T-cell (primary cell): ENCODE measurements around the gene CTNNB1. TPM values are rescaled to one million over a fixed set of nuclear protein-coding genes. Genes with fewer than 3 reads are reported as not detected.

ENCODE experiments used
- ATAC-seq, 4 experiments: fragments of 200-7000 bp in 3 of 4; fragments of 150-1000 bp in 1 of 4; cut with Tn5 transposase; replicated peaks in 1 of 4; 1 replicate in 3 of 4; 2 replicates in 1 of 4; pipeline ENCODE4 v1.10.0; 2021; ENCODE audit warnings: moderate library complexity in 3 of 4, mild to moderate bottlenecking in 2 of 4, moderate number of reproducible peaks in 1 of 4
- CTCF ChIA-PET, 2 donors: fragments of 300-600 bp; sonication (Branson Sonifier 250); formaldehyde crosslinking; loops; one replicate each; lab custom pipeline; 2022; ENCODE audit warnings: antibody characterized with exemption in 2 of 2; lab: Charles Lee
- POLR2A ChIA-PET, 2 donors: fragments of 300-600 bp; sonication (Branson Sonifier 250); formaldehyde crosslinking; loops; one replicate each; lab custom pipeline; 2022; ENCODE audit warnings: antibody characterized with exemption in 2 of 2; lab: Charles Lee
- DNase-seq, 35 experiments: peaks; one replicate each; pipeline versions ENCODE4 v3.0.0 to v3.0.0-alpha.2; 2013 to 2023
- H3K27ac ChIP-seq: one replicate; pipeline ENCODE4 v1.5.1; 2013; ENCODE audit warnings: low read length
- H3K27me3 ChIP-seq, 2 experiments: replicated peaks in 1 of 2; 1 replicate in 1 of 2; 2 replicates in 1 of 2; pipeline versions ENCODE4 v1.6.1 to v1.7.0; 2013; ENCODE audit warnings: low read length in 1 of 2, mixed read lengths in 1 of 2; ENCODE audit not compliant: control insufficient read depth in 2 of 2, insufficient read depth in 2 of 2; ENCODE audit errors: extremely low read depth in 1 of 2
- H3K36me3 ChIP-seq, 2 donors: 1 replicate in 1 of 2; 2 replicates in 1 of 2; pipeline versions ENCODE4 v1.6.1 to v1.7.0; 2013; ENCODE audit warnings: low read length in 1 of 2; ENCODE audit not compliant: control insufficient read depth in 2 of 2, insufficient read depth in 1 of 2; ENCODE audit errors: extremely low read depth in 1 of 2
- H3K4me1 ChIP-seq, 2 experiments: 1 replicate in 1 of 2; 2 replicates in 1 of 2; pipeline versions ENCODE4 v1.6.1 to v1.7.0; 2013; ENCODE audit warnings: low read length in 2 of 2, mixed read lengths in 1 of 2; ENCODE audit not compliant: insufficient read depth in 2 of 2, control insufficient read depth in 1 of 2; ENCODE audit errors: extremely low read depth in 1 of 2
- H3K4me3 ChIP-seq, 2 donors: 1 replicate in 1 of 2; 2 replicates in 1 of 2; pipeline versions ENCODE4 v1.5.1 to v1.7.0; 2013; ENCODE audit warnings: mild to moderate bottlenecking in 2 of 2, low read length in 1 of 2, moderate library complexity in 1 of 2; ENCODE audit not compliant: control insufficient read depth in 1 of 2; ENCODE audit errors: extremely low read depth in 1 of 2
- H3K9me3 ChIP-seq: 2 replicates; pipeline ENCODE4 v1.7.0; 2013
- H3K27ac Mint-ChIP-seq, 2 donors: one replicate each; pipeline ENCODE4 v1.8.0; 2020 to 2021; ENCODE audit warnings: mild to moderate bottlenecking in 2 of 2, mixed read lengths in 2 of 2
- H3K27me3 Mint-ChIP-seq, 2 donors: one replicate each; pipeline ENCODE4 v1.8.0; 2021 to 2022; ENCODE audit warnings: mixed read lengths in 2 of 2
- H3K36me3 Mint-ChIP-seq: one replicate; pipeline ENCODE4 v1.8.0; 2021; ENCODE audit warnings: mixed read lengths
- H3K4me1 Mint-ChIP-seq, 3 donors: one replicate each; pipeline ENCODE4 v1.8.0; 2020 to 2022; ENCODE audit warnings: mixed read lengths in 3 of 3, mild to moderate bottlenecking in 1 of 3
- H3K4me3 Mint-ChIP-seq, 3 donors: one replicate each; pipeline ENCODE4 v1.8.0; 2020 to 2022; ENCODE audit warnings: mild to moderate bottlenecking in 3 of 3, mixed read lengths in 3 of 3, moderate library complexity in 3 of 3
- H3K9me3 Mint-ChIP-seq, 3 donors: one replicate each; pipeline ENCODE4 v1.8.0; 2020 to 2022; ENCODE audit warnings: mixed read lengths in 3 of 3
- WGBS: methylation state at CpG from one replicate; pipeline ENCODE4 v1.1.5; 2013; ENCODE audit warnings: missing lambda C conversion rate; ENCODE audit not compliant: insufficient coverage; 5-methylcytosine and 5-hydroxymethylcytosine counted together
- total RNA-seq, 35 experiments: library from RNA in 6 of 35; stranded (reverse) in 6 of 35; fragments of 120-200 nt in 1 of 35; gene quantifications; one replicate each; pipeline versions ENCODE4 v1.2.1 to v1.2.4 and lab custom pipeline; 2013 to 2026

CTNNB1 gene
- total RNA-seq, 5 donors from 2014 or later (not counting 1 experiment from before 2014, with no cell fraction given): 147 to 180 (median 173) TPM

DNA sequence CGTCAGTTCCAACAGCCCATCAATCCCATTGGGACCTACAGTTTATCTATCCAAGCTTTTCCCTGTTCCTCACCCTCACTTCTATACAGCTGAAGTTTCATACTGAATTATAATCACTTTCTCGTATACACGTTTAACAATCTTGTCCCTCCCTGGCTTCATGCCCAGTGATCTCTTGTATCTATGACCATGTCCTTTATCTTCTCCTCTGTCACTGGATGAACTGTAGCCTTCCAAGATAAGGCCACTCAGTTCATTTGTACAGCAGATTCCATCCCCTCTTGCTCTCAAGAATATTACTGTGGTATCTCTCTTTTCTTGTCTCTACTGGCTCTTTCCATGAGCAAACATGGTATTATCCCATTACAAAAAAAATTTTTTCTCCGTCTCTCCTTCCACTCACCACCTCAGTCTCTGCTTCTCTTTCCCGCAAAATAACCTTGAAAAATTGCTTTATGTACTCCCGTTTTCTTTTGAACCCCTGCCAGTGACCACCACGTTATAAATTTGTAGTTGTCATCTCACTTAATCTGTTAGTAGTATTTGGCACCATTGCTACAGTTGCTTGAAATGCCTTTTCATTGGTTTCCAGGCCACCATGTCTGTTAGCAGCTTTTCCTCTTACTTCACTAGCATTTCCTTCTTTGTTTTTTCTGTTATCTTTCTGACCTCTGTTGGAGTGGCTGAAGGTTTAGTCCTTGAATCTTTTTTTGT, 9.4 kb downstream of the CTNNB1 start:
- Histone ChIP-seq H3K27me3 (no peaks in the 10 kb centered on the region), H3K27ac (no peak overlapping the region), H3K4me3 (no peak overlapping the region), H3K36me3 (no peaks in the 10 kb centered on the region), H3K4me1 (peaks cover 15 to 38% of the 10 kb centered on the region in 2 experiments), H3K9me3 (no peaks in the 10 kb centered on the region)
- Mint-ChIP-seq H3K27me3 (no peaks in the 10 kb centered on the region), H3K9me3 (no peaks in the 10 kb centered on the region), H3K27ac (peak overlapping the region in 1 of 2 donors; percentile 3), H3K4me1 (peaks cover 85 to 90% (median 86%) of the 10 kb centered on the region in 3 donors), H3K36me3 (peaks cover 27% of the 10 kb centered on the region), H3K4me3 (peak overlapping the region in 1 of 3 donors; percentile 48)
- WGBS: 92% methylated on average over 3 of the region's 7 CpGs
- CTCF ChIA-PET: interaction anchor here in 1 of 2 donors (0.6 to 1.2 kb wide), 2 partner anchors 10 to 66 kb away, joined by 3 to 5 read pairs; no protein-coding TSS in a partner anchor
- POLR2A ChIA-PET: interaction anchor here (0.5 to 1.5 kb wide), 5 partner anchors 8 to 13 kb away, joined by 3 to 8 read pairs (median 4); partner anchors contain the start of gene CTNNB1 (in 2 of the 2)
- ATAC-seq: no peak
- DNase-seq: no peak

- Histone ChIP-seq H3K36me3 (no peaks in the 10 kb centered on the region), H3K9me3 (no peaks in the 10 kb centered on the region), H3K27ac (no peak overlapping the region), H3K4me1 (peaks cover 12 to 32% of the 10 kb centered on the region in 2 experiments), H3K27me3 (no peaks in the 10 kb centered on the region), H3K4me3 (no peak overlapping the region)
- Mint-ChIP-seq H3K36me3 (peaks cover 27% of the 10 kb centered on the region), H3K27me3 (no peaks in the 10 kb centered on the region), H3K4me3 (peak overlapping the region in 1 of 3 donors; percentile 48), H3K27ac (no peak overlapping the region), H3K4me1 (peaks cover 84 to 90% (median 85%) of the 10 kb centered on the region in 3 donors), H3K9me3 (no peaks in the 10 kb centered on the region)
- no peak for DNase-seq
- CTCF ChIA-PET: interaction anchor here (0.5 to 0.8 kb wide), 2 partner anchors 10 to 908 kb away, joined by 3 to 5 read pairs; partner anchors contain the start of gene CTNNB1 (in 1 of the 2)
- POLR2A ChIA-PET: interaction anchor here (0.6 to 1.5 kb wide), 3 partner anchors 9 to 20 kb away, joined by 3 to 4 read pairs (median 3); no protein-coding TSS in a partner anchor
- no peak for ATAC-seq
- WGBS: 100% methylated on average over 1 of the region's 5 CpGs
These were observed 10.3 kb downstream of the CTNNB1 start for GRCh38 chr3:41209646-41210045.

- ChIA-PET CTCF (interaction anchor here in 1 of 2 donors (1.3 kb wide), 2 partner anchors 17 to 902 kb away, joined by 3 read pairs; no protein-coding TSS in a partner anchor), POLR2A (interaction anchor here (0.9 to 1.4 kb wide), 2 partner anchors 12 kb away, joined by 3 to 7 read pairs; partner anchors contain the start of gene CTNNB1 (in 2 of the 2))
- H3K36me3 Mint-ChIP-seq: peaks cover 27% of the 10 kb centered on the region
- no peak overlapping the region for H3K27ac Mint-ChIP-seq
- no peak for ATAC-seq
- Histone ChIP-seq H3K27ac (no peak overlapping the region), H3K4me1 (peaks cover 12 to 23% of the 10 kb centered on the region in 2 experiments), H3K4me3 (no peak overlapping the region), H3K27me3 (no peaks in the 10 kb centered on the region), H3K9me3 (no peaks in the 10 kb centered on the region), H3K36me3 (no peaks in the 10 kb centered on the region)
- no peaks in the 10 kb centered on the region for H3K9me3 Mint-ChIP-seq
- 100% methylated on average over 1 of the region's 5 CpGs for whole genome bisulfite sequencing
- H3K4me1 Mint-ChIP-seq: peaks cover 82 to 89% (median 84%) of the 10 kb centered on the region in 3 donors
- H3K4me3 Mint-ChIP-seq: no peak overlapping the region
- DNase-seq: no peak
- H3K27me3 Mint-ChIP-seq: no peaks in the 10 kb centered on the region
These were observed 11.7 kb downstream of the CTNNB1 start for GRCh38 chr3:41210966-41211365.

GRCh38 chr3:41212088-41212487, 12.8 kb downstream of the CTNNB1 start:
- no peak for DNase-seq
- Mint-ChIP-seq H3K27me3 (no peaks in the 10 kb centered on the region), H3K9me3 (no peaks in the 10 kb centered on the region), H3K36me3 (peaks cover 27% of the 10 kb centered on the region), H3K4me1 (peaks cover 79 to 88% (median 84%) of the 10 kb centered on the region in 3 donors), H3K4me3 (peak overlapping the region in 1 of 3 donors; percentile 49), H3K27ac (no peak overlapping the region)
- no peak overlapping the region for H3K27ac ChIP-seq
- H3K4me3 ChIP-seq: no peak overlapping the region
- no peaks in the 10 kb centered on the region for H3K27me3 ChIP-seq
- ChIA-PET POLR2A (interaction anchor here in 1 of 2 donors (0.6 kb wide), 1 partner anchor 19 kb away, joined by 3 read pairs; no protein-coding TSS in a partner anchor), CTCF (interaction anchor here in 1 of 2 donors (0.6 to 1.3 kb wide), 2 partner anchors 8 to 903 kb away, joined by 3 to 4 read pairs; no protein-coding TSS in a partner anchor)
- no peak for ATAC-seq
- no CpG with 5 or more reads among the region's 2 CpGs for WGBS
- peaks cover 14 to 22% of the 10 kb centered on the region in 2 experiments for H3K4me1 ChIP-seq
- no peaks in the 10 kb centered on the region for H3K36me3 ChIP-seq
- H3K9me3 ChIP-seq: no peaks in the 10 kb centered on the region

DNA sequence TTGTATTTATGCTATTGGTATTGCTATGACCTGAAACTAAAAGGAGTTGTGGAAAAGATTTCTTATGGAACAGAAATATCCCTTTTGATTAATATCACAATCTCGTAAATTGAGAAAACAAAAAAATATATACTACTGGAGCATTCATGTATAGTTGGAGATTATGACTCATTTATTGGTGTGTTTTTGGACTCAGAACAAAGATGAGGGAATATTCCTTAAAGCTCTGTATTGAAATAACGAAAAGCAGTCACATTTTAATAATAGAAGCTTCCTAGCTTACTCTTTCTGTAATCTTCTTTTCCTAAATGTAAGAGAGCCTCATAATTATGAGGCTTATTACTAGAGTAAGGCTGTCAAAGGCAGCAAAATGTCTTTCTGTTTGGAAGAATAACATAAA, 14.3 kb downstream of the CTNNB1 start:
- Mint-ChIP-seq H3K27ac (no peak overlapping the region), H3K4me3 (peak overlapping the region in 1 of 3 donors; percentile 49), H3K27me3 (no peaks in the 10 kb centered on the region), H3K4me1 (peaks cover 79 to 85% (median 81%) of the 10 kb centered on the region in 3 donors), H3K9me3 (no peaks in the 10 kb centered on the region), H3K36me3 (peaks cover 24% of the 10 kb centered on the region)
- ChIA-PET POLR2A (interaction anchor here in 1 of 2 donors (0.6 to 2.2 kb wide), 2 partner anchors 15 to 204 kb away, joined by 3 to 15 read pairs; partner anchors contain the start of gene CTNNB1), CTCF (interaction anchor here in 1 of 2 donors (1.2 to 1.3 kb wide), 2 partner anchors 14 to 95 kb away, joined by 3 to 4 read pairs; no protein-coding TSS in a partner anchor)
- peaks cover 18 to 21% of the 10 kb centered on the region in 2 experiments for H3K4me1 ChIP-seq
- DNase-seq (no peak), ATAC-seq (no peak)
- no peak overlapping the region for H3K27ac ChIP-seq
- WGBS: no CpG with 5 or more reads among the region's 2 CpGs
- H3K4me3 ChIP-seq: no peak overlapping the region
- H3K9me3 ChIP-seq: no peaks in the 10 kb centered on the region
- no peaks in the 10 kb centered on the region for H3K27me3 ChIP-seq
- H3K36me3 ChIP-seq: no peaks in the 10 kb centered on the region

- H3K36me3 ChIP-seq: no peaks in the 10 kb centered on the region
- no peak overlapping the region for H3K4me3 ChIP-seq
- ChIA-PET POLR2A (interaction anchor here (0.6 to 1.1 kb wide), 2 partner anchors 16 to 418 kb away, joined by 3 to 4 read pairs; no protein-coding TSS in a partner anchor), CTCF (no interaction called here)
- H3K27ac ChIP-seq: no peak overlapping the region
- no peak overlapping the region for H3K4me3 Mint-ChIP-seq
- peaks cover 13% of the 10 kb centered on the region for H3K36me3 Mint-ChIP-seq
- ATAC-seq (no peak), DNase-seq (no peak)
- H3K27me3 ChIP-seq: no peaks in the 10 kb centered on the region
- H3K9me3 ChIP-seq: no peaks in the 10 kb centered on the region
- no peak overlapping the region for H3K27ac Mint-ChIP-seq
- H3K9me3 Mint-ChIP-seq: no peaks in the 10 kb centered on the region
- peaks cover 18% of the 10 kb centered on the region in 2 experiments for H3K4me1 ChIP-seq
- no peaks in the 10 kb centered on the region for H3K27me3 Mint-ChIP-seq
- peaks cover 90 to 92% (median 90%) of the 10 kb centered on the region in 3 donors for H3K4me1 Mint-ChIP-seq
- WGBS: no CpG with 5 or more reads among the region's 2 CpGs
These were observed 17.1 kb downstream of the CTNNB1 start for GRCh38 chr3:41216422-41216821.
